ENCODE results near the gene DST. TPM values are rescaled to one million over a fixed set of nuclear protein-coding genes. Genes with fewer than 3 reads are reported as not detected.

DST gene
- total and polyA plus RNA-seq, 2 of the 8 experiments (the other 6 are each of a cell fraction or from before 2014, with no cell fraction given), result 49.4 to 116 TPM

DNA sequence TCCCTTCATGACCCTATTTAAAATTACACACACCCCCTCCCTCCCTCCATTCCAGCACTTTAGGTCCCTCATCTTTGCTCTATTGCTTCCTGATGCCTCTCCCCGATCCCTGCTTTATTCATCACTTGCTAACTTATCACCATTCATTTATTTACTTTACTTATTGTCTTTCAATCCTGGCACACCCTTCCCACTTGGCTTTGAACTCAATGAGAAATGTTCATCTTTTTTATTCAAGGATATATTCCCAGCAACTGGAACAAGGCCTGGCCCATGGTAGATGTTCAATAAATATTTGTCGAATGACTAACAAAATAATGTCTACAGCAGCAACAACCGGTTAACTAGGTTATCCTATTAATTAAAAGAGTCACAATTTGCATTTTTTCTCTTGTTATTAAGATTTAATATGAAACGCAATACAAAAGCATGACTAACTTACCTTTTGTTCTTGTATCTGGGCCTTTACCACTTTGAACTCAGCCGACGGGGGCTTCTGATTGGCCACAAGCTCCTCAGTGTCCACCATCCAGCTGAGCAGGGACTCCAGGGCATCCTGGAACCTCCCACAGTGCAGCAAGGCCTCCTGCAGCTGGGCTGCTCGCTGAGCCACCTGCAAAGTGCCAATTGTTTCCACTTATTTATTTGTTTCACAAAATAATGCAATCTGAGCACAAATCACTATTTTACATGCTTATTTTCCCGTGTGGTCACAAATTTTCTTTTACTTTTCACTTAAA, 107.8 kb downstream of the DST start:
- CTCF ChIA-PET (ENCODE audit: partially characterized antibody), result no interaction called here
- POLR2A ChIA-PET (ENCODE audit: partially characterized antibody), result interaction anchor here (1.3 kb wide), 1 partner anchor 9 kb away, joined by 3 read pairs; no protein-coding TSS in a partner anchor
- FAIRE-seq (no peak), DNase-seq (ENCODE audit: low read depth in 1 of 2, low spot score in 2 of 2) (peak; percentile 48 to 56)
- peaks cover 0 to 21% (median 5%) of the 10 kb centered on the region in 4 experiments; a peak in 4 of 8 replicates for H3K36me3 ChIP-seq (ENCODE audit: control insufficient read depth in 2 of 4, insufficient read depth in 4 of 4, low read length in 3 of 4)
- H3K9ac ChIP-seq (replicated peaks in 1 of 4; ENCODE audit: extremely low read depth in 1 of 4, low read depth in 3 of 4, low read length in 3 of 4), result no peak overlapping the region
- H2AFZ ChIP-seq (ENCODE audit: low read length), result no peak overlapping the region
- H3K79me2 ChIP-seq (ENCODE audit: control insufficient read depth in 1 of 2, insufficient read depth in 2 of 2, low read length in 2 of 2), result peaks cover 0 to 12% of the 10 kb centered on the region in 2 experiments; a peak in 1 of 4 replicates
- H3K4me3 ChIP-seq (ENCODE audit: extremely low read depth in 1 of 4, insufficient read depth in 2 of 4, low read depth in 3 of 4, low read length in 4 of 4), result no peak overlapping the region; a peak in 1 of 8 replicates
- no peak overlapping the region for H2BK120ac ChIP-seq (replicated peaks; ENCODE audit: low read depth, low read length)
- no peak overlapping the region for H3K14ac ChIP-seq (ENCODE audit: insufficient read length)
- H3K4me2 ChIP-seq (ENCODE audit: insufficient read depth in 1 of 2, low read depth in 2 of 2, low read length in 2 of 2), result peak overlapping the region in 1 of 2 experiments; percentile 12; a peak in 1 of 4 replicates
- no peak overlapping the region for H4K8ac ChIP-seq (ENCODE audit: extremely low read depth, insufficient read depth, low read length)
- H2BK15ac ChIP-seq (ENCODE audit: low read length), result no peak overlapping the region
- no peak overlapping the region for H2BK20ac ChIP-seq (ENCODE audit: low read length)
- no peak overlapping the region for H3K27ac ChIP-seq (ENCODE audit: low read depth, low read length)
- H2BK12ac ChIP-seq (ENCODE audit: low read depth, low read length), result no peak overlapping the region
- no peak for TF ChIP-seq EZH2 (IDR thresholded peaks at IDR 0.05; ENCODE audit: low read depth, low read length, severe bottlenecking)
- TF ChIP-seq EP300 (IDR thresholded peaks at IDR 0.05; ENCODE audit: borderline replicate concordance in 1 of 2, low read depth in 2 of 2, low read length in 2 of 2), result no peak
- no peak for TF ChIP-seq GTF2F1 (IDR thresholded peaks at IDR 0.05; ENCODE audit: borderline replicate concordance, low read depth, low read length)
- no peak for TF ChIP-seq HDAC2 (IDR thresholded peaks at IDR 0.05; ENCODE audit: borderline replicate concordance in 1 of 2, low read depth in 2 of 2, low read length in 2 of 2)
- TF ChIP-seq YY1 (IDR thresholded peaks at IDR 0.05; ENCODE audit: low read depth, low read length), result no peak
- TF ChIP-seq NRF1 (IDR thresholded peaks at IDR 0.05; ENCODE audit: low read depth, low read length), result no peak
- TF ChIP-seq SIRT6 (IDR thresholded peaks at IDR 0.05; ENCODE audit: low read length), result no peak
- no peak for TF ChIP-seq POU5F1 (IDR thresholded peaks at IDR 0.05; ENCODE audit: low read depth, low read length)
- TF ChIP-seq, protein P1, sequence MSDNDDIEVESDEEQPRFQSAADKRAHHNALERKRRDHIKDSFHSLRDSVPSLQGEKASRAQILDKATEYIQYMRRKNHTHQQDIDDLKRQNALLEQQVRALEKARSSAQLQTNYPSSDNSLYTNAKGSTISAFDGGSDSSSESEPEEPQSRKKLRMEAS (IDR thresholded peaks at IDR 0.05), result no peak
- TF ChIP-seq, protein P2, sequence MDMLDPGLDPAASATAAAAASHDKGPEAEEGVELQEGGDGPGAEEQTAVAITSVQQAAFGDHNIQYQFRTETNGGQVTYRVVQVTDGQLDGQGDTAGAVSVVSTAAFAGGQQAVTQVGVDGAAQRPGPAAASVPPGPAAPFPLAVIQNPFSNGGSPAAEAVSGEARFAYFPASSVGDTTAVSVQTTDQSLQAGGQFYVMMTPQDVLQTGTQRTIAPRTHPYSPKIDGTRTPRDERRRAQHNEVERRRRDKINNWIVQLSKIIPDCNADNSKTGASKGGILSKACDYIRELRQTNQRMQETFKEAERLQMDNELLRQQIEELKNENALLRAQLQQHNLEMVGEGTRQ (IDR thresholded peaks at IDR 0.05; ENCODE audit: low read length), result no peak
- H4K91ac ChIP-seq (replicated peaks; ENCODE audit: insufficient read length, low read length), result no peak overlapping the region
- 63% methylated on average over 8 of the region's 8 CpGs; no CpG with 5 or more reads in 1 of the 2 experiments for WGBS, 2 experiments (ENCODE audit: extremely low coverage in 1 of 2, insufficient coverage in 1 of 2, insufficient read length in 1 of 2, insufficient replicate concordance in 2 of 2, low coverage in 1 of 2, low lambda C conversion rate in 2 of 2, missing lambda C conversion rate in 1 of 2)
- H2BK5ac ChIP-seq (ENCODE audit: low read depth, low read length), result no peak overlapping the region
- no peak overlapping the region for H2AK5ac ChIP-seq (ENCODE audit: low read depth, low read length)
- H3K23ac ChIP-seq (ENCODE audit: insufficient read length), result no peak overlapping the region
- H3K27me3 ChIP-seq (replicated peaks in 1 of 4; ENCODE audit: control insufficient read depth in 3 of 4, extremely low read depth in 1 of 4, insufficient read depth in 3 of 4, low read length in 3 of 4), result no peaks in the 10 kb centered on the region
- H3K23me2 ChIP-seq (ENCODE audit: low read depth, low read length), result no peaks in the 10 kb centered on the region
- H3K18ac ChIP-seq (ENCODE audit: extremely low read depth, low read length), result no peak overlapping the region
- H4K20me1 ChIP-seq (replicated peaks in 1 of 2; ENCODE audit: control insufficient read depth in 1 of 2, insufficient read depth in 2 of 2, low read length in 2 of 2), result no peaks in the 10 kb centered on the region
- H3K4me1 ChIP-seq (replicated peaks in 1 of 4; ENCODE audit: control insufficient read depth in 3 of 4, insufficient read depth in 4 of 4, low read length in 3 of 4), result peaks cover 0 to 18% (median 5%) of the 10 kb centered on the region in 4 experiments; a peak in 3 of 7 replicates
- no peak overlapping the region for H4K5ac ChIP-seq (ENCODE audit: insufficient read length, low read depth, low read length)
- H3K9me3 ChIP-seq (ENCODE audit: insufficient read depth in 2 of 2, low read depth in 1 of 2, low read length in 1 of 2), result no peaks in the 10 kb centered on the region
- H3K79me1 ChIP-seq (ENCODE audit: low read depth, low read length), result no peaks in the 10 kb centered on the region; the same call in 1 of the 2 replicates
- H3K4ac ChIP-seq (replicated peaks; ENCODE audit: insufficient read length, low read depth, low read length), result no peak overlapping the region
- no peak overlapping the region for H3K56ac ChIP-seq (replicated peaks; ENCODE audit: insufficient read length, low read depth, low read length)
